OCI-LY7 (cell line): Measurements from ENCODE around the gene ID1.

ENCODE experiments used
- EZH2phosphoT487 ChIP-seq: fragments of 200-600 bp; sonication (generic); IDR thresholded peaks from 2 replicates; pipeline ENCODE4 v1.6.1; 2018; ENCODE audit warnings: low read depth, borderline replicate concordance, mild to moderate bottlenecking, mixed run types, antibody characterized with exemption, low read length, moderate library complexity, mixed read lengths
- TF ChIP-seq, protein P1 (sequence below): fragments of 200-600 bp; sonication (generic); conservative IDR thresholded peaks from 2 replicates; pipeline ENCODE4 v1.5.1; 2014; ENCODE audit warnings: mild to moderate bottlenecking, antibody characterized with exemption, low read length, moderate library complexity, mixed read lengths

DNA sequence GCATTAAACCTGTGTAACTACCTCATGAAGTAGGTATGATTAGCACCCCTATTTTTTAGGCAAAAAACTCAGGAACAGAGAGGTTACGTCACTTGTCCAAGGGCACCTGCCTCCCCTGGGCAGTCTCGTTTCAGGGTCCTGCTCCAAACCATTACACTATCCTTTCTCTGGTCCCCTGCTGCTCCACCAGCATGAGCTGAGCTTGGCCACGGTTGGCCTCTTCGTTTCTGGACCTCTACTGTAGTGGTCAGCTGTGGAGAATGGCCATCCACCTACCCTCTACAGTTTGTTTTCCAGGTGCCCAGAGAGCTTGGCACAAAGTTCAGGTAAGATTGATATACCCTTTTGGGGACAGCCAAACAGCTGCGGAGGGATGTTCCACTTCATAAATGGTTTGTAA, 49.4 kb downstream of the ID1 start:
- no peak for TF ChIP-seq EZH2phosphoT487
- TF ChIP-seq, protein P1, sequence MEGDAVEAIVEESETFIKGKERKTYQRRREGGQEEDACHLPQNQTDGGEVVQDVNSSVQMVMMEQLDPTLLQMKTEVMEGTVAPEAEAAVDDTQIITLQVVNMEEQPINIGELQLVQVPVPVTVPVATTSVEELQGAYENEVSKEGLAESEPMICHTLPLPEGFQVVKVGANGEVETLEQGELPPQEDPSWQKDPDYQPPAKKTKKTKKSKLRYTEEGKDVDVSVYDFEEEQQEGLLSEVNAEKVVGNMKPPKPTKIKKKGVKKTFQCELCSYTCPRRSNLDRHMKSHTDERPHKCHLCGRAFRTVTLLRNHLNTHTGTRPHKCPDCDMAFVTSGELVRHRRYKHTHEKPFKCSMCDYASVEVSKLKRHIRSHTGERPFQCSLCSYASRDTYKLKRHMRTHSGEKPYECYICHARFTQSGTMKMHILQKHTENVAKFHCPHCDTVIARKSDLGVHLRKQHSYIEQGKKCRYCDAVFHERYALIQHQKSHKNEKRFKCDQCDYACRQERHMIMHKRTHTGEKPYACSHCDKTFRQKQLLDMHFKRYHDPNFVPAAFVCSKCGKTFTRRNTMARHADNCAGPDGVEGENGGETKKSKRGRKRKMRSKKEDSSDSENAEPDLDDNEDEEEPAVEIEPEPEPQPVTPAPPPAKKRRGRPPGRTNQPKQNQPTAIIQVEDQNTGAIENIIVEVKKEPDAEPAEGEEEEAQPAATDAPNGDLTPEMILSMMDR: no peak
